Activated CD8-positive, alpha-beta memory T cell treated with anti-CD3 and anti-CD28 coated beads, Interleukin-2, amount 50 U/mL, for 48 hours (primary cell): ENCODE measurements around the gene RPTOR.
A peak's percentile ranks its signal among the peaks of the same experiment; 100 is the strongest.
"Not testable (repeated sequence)": the region's sequence is repeated elsewhere in the genome, so short reads cannot be mapped to it uniquely, and the experiment has no call there.

Experiments
- DNase-seq: peaks from one replicate; pipeline ENCODE4 v3.0.0-alpha.2; 2020

RPTOR gene

GRCh38 chr17:80789356-80789902 is 244.8 kb downstream of the RPTOR start:
- no peak for DNase-seq

- DNase-seq = no peak
Observed at GRCh38 chr17:80790021-80790765, 245.6 kb downstream of the RPTOR start.

- DNase-seq = no peak
Observed at GRCh38 chr17:80790981-80791742, 246.5 kb downstream of the RPTOR start.

- DNase-seq = peak; percentile 72
Observed at GRCh38 chr17:80791758-80792284, 247.2 kb downstream of the RPTOR start.

- DNase-seq = no peak
Observed at GRCh38 chr17:80792373-80792781, 247.7 kb downstream of the RPTOR start.

- no peak for DNase-seq
Observed at GRCh38 chr17:80793421-80793820, 248.8 kb downstream of the RPTOR start.

GRCh38 chr17:80793851-80794267 is 249.2 kb downstream of the RPTOR start:
- no peak for DNase-seq

GRCh38 chr17:80794281-80795089 is 249.8 kb downstream of the RPTOR start:
- no peak for DNase-seq

- DNase-seq = no peak
Observed at GRCh38 chr17:80795090-80795580, 250.5 kb downstream of the RPTOR start.

GRCh38 chr17:80795754-80796153 is 251.1 kb downstream of the RPTOR start:
- no peak for DNase-seq

- no peak for DNase-seq
Observed at GRCh38 chr17:80796430-80796861, 251.8 kb downstream of the RPTOR start.

- not testable (repeated sequence) for DNase-seq
Observed at GRCh38 chr17:80797222-80797621, 252.6 kb downstream of the RPTOR start.

- no peak for DNase-seq
Observed at GRCh38 chr17:80797741-80798594, 253.3 kb downstream of the RPTOR start.

GRCh38 chr17:80798595-80799537 is 254.2 kb downstream of the RPTOR start:
- DNase-seq = no peak

GRCh38 chr17:80799538-80800480 is 255.2 kb downstream of the RPTOR start:
- no peak for DNase-seq

- no peak for DNase-seq
Observed at GRCh38 chr17:80800481-80801391, 256.1 kb downstream of the RPTOR start.

- no peak for DNase-seq
Observed at GRCh38 chr17:80802626-80803450, 258.2 kb downstream of the RPTOR start.
